ENCODE data around the gene OSBPL2. TPM values are rescaled to one million over a fixed set of nuclear protein-coding genes. Genes with fewer than 3 reads are reported as not detected.

OSBPL2 gene
- polyA plus RNA-seq, 1 donor = 33.0 TPM

DNA sequence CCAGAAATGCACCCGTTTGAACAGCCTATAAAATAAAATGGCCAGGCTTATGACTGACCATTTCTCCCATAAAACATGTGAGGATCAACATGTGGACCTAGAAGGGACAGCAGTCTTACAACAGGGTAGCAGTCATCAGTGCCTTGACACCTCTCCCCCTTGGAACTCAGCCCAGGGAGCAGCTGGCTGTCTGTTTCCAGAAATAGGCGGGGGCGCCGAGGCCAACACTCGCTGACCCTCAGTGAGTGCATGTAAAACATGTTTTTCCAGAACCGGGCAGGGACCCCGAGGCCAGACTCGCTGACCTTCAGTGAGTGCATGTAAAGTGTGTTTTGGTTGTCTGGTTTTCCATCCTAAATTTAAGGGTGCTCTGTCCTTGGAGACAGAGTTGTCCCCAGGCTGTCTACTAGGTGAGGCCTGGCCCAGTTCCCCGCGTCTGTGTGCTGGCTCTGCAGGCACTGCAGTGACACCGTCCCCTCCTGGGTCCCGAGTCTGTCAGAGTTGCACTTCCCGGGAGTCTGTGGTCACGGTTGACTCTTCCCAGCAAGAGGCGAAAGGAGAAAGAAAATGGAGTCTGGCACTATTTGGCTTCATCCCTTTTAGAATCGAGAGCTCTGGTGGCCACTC, 44.7 kb downstream of the OSBPL2 start:
- DNase-seq (ENCODE audit: low read depth) = no peak

DNA sequence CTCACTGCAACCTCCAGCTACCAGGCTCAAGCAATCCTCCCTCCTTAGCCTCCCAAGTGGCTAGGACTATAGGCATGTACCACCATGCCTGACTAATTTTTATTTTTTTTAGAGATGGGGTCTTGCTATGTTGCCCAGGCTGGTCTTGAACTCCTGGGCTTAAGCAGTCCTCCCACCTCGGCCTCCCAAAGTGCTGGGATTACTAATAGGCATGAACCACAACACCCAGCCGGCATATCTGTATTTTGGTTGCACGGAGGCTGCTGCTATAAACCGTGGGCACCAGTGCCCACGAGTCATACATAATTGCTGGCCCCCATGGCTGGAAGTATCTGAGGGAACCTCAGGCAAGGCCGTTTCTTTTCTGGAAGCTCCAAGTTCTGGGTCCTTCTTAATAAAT, 46.1 kb downstream of the OSBPL2 start:
- no peak for DNase-seq (ENCODE audit: low read depth)

DNA sequence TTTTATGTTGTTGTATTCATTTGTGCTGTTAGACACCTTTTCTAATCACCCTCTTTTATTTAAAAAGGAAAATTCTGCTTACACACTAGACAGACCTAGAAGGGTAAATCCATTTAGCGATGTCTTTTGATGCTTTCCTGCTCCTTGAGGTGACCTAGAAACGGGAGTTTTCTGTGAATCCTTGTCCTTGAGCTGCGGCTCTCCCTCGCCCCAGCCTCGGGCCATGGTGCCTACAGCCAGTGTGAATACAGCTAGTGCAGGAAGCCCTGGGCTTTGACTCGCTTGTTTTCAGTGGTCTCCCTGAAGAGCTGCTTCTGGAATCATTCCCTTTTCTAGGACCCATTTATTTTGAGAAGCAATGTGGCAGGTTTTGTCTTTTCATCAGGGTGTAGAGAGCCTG, 46.8 kb downstream of the OSBPL2 start:
- DNase-seq (ENCODE audit: low read depth) = no peak

DNA sequence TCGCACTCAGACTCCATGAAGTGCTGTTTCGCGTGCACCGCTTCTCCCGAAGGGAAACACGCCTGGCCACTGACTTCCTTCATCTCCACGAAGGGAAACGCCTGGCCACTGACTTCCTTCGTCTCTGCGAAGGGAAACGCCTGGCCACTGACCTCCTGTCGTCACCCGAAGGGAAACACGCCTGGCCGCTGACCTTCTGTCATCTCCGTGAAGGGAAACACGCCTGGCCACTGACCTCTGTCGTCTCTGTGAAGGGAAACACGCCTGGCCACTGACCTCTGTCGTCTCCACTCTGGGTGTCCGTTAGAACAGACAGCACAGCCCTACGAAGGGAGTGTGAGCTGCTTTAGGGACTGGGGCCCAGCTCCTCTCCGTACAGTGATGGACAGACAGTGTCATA, 47.4 kb downstream of the OSBPL2 start:
- no peak for DNase-seq (ENCODE audit: low read depth)

DNA sequence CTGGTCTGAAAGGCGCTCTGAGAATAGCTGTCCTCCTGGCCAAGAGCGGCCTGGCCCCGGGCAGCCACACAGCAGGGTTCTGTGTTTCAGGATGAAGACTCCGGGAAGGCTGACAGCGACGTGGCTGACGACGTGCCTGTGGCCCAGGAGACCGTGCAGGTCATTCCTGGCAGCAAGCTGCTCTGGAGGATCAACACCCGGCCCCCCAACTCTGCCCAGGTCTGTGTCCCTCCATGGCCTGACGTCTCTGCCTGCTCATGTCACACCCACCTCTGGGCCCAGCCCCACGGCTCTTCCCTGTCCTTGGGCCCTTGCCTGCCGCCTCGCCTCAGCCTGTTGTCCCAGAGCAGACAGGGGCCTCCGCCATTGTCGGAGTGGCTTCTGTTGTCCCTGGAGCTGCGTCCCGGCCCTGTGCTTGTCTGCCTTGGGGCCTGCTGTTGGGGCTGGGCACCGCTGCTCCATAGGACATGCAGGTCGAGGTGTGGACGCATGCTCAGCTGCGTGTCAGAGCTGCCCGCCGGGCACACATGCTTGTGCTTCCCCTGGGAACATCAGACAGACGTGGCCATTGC, 48.3 kb downstream of the OSBPL2 start:
- no peak for DNase-seq (ENCODE audit: low read depth)

DNA sequence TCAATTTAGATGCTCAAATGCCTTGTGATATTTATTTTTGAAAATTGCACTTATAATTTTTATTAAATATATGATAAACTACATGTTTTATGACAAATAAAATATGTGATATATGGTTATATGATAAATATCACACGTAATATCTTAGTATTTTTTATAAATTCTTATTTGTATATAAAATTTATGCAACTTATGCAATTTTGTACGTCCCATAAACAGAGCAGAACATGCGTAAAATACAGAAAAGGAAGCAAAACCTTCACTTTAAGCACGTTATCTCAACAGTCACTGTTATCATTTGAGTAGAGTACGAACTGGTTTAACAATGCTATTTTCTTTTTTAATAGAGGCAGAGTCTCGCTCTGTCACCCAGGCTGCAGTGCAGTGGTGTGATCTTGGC, 48.8 kb downstream of the OSBPL2 start:
- no peak for DNase-seq (ENCODE audit: low read depth)

DNA sequence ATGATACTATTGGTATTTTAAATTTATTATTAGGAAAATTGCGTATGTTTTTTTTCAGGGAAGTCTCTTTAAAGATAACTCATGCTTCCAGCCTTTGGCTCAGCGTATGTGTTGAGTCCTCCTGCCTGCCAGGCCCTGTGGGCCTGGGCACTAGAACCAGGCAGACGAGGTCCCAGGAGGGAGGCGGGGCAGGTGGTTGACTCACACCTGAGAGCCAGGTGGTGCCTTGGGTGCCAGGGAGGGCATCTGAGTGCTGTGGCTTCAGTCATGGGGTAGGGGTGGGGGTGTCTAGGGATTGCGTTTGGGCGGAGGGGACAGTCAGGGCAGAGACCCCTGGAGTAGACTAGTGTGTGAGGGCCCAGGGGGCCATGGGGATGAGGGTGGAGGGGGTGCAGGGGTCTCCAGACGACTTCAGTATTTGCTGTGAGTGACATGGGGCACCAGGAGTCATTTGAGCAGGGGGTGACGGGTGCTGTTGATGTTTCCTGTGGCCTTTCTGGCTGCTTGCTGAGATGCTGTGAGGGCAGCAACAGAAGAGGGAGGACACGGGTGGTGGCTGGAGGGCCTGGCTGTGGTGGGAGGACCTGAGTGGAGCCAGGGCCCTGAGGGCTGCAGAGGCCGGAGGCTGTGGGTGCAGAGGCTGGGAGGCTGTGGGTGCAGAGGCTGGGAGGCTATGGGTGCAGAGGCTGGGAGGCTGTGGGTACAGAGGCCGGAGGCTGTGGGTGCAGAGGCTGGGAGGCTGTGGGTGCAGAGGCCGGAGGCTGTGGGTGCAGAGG, 49.6 kb downstream of the OSBPL2 start:
- DNase-seq (ENCODE audit: low read depth) = no peak

DNA sequence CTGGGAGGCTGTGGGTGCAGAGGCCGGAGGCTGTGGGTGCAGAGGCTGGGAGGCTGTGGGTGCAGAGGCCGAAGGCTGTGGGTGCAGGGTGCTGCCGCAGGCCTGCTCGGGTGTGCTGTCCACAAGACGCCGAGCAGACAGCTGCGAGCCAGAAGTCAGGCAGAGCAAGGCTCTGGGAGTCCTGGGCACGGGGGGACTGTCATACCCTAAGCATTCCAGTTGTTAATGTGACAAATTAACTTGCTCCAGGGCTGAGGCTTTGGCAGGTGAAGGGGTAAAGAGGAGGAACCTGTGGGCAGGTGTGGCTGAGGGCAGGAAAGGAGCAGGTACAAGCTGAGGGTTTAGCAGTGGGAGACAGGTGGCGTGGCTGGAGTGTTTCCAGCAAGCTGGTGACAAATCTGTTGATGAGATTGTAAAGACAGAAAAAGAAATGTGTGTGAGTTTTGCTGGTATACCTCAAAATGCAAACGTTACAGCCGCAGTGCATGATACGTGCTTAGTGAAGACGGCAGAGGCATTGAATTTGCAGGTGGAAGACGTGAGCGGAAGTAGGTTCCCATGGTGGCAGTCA, 50.3 kb downstream of the OSBPL2 start:
- no peak for DNase-seq (ENCODE audit: low read depth)

DNA sequence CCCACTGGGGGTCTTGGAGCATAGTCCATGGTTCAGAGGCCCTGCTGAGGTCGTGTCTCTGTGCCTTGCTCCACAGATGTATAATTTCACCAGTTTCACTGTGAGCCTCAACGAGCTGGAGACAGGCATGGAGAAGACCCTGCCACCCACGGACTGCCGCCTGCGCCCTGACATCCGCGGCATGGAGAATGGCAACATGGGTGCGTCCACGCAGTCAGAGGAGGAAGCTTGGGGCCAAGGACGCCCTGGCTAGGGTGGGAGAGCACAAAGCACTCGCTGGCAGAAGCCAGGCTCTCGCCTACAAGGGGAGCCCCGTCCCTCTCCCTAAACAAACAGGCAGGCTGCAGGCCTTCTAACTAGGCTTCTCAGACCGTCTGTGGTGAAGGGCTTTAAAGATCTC, 50.8 kb downstream of the OSBPL2 start:
- no peak for DNase-seq (ENCODE audit: low read depth)

DNA sequence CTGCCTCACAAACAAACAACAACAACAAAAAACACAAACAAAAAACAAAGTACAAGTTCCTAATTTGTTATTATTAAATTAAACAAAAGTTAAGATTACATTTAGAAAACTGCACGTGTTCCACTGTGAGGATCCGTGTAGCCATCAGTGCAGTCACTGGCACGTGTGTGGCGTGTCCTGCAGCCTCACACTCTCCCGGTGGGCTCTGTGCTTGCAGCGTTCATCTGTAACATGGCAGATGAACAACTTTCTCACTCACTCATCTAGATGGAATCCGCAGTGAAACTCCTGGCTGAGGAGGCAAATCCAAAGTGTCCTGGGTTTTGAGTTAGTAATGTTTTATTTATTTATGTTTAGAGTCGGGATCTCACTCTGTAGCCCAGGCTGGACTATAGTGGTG, 51.6 kb downstream of the OSBPL2 start:
- no peak for DNase-seq (ENCODE audit: low read depth)

DNA sequence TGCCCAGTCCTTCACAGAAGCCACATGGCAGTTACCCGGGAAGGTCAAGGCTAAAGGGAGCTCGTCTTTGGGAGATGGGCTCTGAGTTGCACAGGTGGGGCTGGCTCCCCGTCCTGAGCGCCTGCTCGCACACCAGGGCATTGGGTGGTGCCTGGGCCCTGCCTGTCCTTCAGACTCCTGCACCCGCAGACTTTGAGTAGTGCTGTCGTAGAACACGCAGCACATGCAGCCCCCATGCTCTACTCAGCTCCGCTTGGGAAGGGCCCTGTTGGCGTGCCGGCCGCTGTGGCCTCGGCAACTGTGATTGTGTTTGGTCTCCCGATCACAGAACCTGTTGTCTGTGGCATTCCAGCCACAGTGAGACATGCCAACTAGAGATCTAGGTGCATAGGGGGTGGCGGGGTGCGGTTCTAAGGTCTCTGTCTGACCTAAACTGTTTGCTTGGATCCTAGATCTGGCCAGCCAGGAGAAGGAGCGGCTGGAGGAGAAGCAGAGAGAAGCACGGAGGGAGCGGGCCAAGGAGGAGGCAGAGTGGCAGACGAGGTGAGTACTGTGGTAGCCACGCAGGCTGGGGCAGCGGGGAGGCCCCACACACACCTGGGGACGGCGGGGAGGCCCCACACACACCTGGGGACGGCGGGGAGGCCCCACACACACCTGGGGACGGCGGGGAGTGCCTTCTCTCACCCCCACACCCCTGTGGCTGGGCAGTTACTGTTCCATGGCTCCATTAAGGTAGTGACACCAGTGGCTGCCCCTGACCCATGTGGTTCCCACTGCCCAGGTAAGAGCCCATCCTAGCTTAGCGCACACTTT, 53.1 kb downstream of the OSBPL2 start:
- no peak for DNase-seq (ENCODE audit: low read depth)

DNA sequence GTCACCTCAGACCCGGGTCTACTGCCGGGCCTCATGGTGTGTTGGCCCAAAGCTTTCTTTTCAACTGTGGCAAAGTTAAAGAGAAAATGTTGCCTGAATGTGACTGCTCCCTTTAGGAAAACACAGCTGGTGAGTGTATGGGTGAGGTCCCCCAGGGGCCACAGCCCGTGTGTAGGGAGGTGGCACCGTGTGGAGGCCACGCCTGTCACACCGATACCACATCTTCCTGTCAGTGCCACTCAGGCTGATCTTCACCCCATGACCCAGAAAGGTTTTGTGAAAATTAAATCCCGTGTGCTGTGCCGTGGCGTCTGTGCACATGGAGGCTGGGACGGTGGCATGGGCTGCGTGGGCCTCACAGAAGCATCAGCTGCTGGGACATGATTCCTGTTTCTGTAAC, 53.8 kb downstream of the OSBPL2 start:
- no peak for DNase-seq (ENCODE audit: low read depth)

DNA sequence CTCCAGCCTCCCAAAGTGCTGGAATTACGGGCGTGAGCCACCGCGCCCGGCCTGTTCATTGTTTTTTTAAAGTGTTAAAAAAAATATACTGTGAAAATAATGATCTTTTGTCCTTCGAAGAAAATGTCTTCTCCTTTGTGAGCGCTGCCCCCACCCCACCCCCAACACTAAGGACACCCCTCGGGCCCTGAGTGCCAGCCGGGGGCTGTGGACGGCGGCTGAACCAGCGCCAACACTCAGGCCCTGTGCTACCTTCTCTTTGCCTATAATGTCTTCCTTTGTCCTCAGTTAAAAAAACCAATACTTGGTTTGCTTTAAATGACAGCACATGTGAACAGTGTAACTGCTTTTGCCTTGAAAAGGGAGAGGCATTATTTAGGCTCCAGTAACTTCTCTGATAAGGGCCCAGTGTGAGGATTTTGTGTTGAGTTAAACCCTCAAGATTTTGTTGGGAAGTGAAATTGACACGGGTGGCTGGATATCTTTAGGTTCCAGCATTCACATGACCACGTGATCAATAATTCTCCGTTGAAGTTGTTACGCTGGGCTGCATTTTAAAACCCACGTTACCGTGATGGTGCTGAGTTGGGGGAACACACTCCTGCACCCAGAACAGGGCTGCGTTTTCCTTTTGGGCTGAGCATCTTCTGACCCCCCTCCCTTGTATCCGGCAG, 54.9 kb downstream of the OSBPL2 start:
- no peak for DNase-seq (ENCODE audit: low read depth)

DNA sequence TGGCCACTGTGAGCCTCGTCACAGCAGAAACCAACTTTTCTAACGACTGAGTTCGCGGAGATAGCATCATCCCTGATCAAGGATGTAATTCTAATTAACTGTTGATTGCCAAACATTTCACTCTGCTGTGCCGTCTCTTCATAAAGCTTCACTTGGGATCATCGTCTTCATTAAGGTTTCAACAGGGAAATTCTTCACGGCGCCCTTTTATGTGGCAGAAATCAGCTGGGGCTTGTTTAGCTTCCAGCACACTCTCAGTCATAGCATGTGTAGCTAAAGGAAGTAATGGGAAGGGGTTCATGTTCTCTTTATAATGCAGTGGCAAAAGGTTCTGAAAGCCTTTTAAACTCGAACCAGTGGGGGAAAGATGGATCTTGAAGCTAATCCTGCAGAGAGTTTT, 55.6 kb downstream of the OSBPL2 start:
- DNase-seq (ENCODE audit: low read depth) = no peak

DNA sequence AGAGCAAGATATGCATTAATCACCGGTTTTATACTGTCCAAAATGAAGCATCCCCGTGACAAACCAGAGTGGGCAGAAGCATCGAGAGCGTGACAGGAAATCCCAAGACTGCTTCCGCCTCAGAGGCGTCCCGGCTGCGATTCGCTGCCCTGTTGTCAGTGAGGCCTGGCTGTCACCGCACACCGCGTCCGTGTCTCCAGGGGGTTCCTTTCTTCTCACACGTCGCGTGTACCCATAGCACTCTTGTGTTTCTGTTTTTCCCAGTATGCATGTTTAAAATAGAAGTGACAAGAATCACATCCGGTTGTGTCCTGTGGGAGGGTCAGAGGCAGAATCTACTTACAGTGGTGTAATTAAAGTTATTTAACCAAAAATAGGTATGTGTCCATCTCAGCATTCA, 56.2 kb downstream of the OSBPL2 start:
- no peak for DNase-seq (ENCODE audit: low read depth)

DNA sequence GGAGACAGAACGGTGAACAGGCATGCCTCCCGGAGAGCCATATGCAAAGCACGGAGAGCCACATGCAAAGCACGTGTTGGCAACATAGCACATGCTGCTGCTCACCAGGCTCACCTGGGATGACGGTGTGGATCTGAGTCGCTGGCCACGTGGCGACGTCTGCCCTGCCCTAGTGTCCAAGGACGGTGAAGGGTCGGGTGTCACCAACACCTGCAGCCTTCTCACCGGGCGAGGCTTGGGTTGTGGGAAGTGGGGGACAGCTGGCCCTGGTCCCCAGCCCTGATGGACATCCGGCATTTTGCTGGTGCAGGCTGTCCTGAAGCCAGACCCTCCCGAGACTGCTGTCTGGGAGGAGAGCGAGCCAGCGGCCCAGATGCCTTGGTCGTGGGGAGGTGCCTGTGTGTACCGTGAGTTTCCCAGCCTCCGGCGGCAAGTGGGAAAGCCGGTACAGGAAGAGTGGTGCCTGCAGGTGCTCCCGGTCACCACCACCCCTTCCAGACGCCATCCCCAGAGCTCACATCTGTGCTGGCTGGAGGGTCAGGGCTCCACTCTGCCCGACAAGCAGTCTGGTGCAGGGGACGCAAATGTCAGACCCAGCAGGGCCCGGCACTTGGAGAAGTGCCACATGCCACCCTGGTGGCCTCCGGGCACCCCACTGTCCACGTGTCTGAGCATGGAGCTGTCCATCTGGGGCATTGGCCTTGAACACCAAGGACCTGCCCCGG, 58.6 kb downstream of the OSBPL2 start:
- DNase-seq (ENCODE audit: low read depth) = no peak

DNA sequence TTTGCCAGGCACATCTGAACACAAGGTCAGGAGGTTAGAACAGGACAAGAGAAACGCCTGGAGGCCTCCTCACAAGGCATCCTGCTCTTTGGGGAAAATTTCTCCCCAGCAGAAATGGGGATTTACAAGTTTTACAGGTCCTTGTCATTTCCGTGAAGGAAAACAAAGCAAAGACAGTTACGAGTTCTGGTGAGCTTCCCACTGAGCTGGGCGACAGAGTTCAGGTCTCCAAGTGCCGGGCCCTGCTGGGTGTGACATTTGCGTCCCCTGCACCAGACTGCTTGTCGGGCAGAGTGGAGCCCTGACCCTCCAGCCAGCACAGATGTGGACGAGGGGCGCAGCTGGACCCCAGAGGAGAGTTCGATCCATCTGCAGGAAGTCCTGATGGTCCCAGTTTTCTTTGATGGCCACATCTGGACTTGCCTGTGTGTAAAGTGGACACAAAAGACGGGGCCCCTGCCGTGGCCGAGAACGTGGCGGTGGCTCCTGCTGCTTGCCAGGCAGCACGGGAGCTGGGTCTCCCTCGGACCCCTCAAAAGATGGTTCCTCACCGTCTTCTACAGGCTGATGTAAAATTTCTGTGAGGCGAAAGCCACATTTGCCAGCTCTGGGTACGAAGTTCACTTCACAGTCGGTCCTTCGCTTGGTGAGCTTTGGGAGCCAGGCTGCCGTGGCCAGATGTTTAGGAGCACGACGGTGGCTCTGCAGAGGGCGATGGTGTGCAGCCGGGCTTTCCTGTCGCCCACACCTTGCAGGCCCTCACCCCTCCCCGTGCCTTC, 59.3 kb downstream of the OSBPL2 start:
- no peak for DNase-seq (ENCODE audit: low read depth)

DNA sequence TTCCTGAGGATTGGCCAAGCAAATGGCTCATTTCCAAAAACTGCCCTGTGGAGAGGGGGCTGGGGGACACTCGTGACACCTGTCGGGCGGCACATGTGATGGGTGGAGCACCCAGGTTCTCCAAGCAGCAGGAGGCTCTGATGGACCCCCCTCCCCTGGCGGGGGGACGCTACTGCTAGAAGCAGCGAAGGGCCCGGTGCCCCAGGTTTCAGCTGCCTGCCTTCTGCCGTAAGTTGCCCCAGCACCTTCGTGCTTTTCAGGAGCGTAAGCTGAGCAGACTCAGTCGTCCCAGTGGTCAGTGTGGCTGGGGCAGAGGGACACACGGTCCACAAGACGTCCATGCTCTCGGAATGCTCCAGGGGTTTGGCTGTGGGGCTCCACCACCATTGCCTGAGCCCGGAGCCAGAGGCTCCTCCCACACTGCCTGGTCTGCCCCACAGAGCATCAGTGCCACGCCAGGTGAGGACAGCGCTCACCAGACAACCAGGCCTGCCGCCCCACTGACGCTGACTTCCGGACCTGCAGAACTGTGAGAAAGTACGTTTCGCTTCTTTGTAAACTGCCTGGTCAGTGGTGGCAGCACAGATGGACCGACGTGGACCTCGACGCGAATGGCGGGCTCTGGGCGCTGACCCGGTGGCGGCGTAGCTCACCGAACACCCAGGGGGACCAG, 60.4 kb downstream of the OSBPL2 start:
- no peak for DNase-seq (ENCODE audit: low read depth)

DNA sequence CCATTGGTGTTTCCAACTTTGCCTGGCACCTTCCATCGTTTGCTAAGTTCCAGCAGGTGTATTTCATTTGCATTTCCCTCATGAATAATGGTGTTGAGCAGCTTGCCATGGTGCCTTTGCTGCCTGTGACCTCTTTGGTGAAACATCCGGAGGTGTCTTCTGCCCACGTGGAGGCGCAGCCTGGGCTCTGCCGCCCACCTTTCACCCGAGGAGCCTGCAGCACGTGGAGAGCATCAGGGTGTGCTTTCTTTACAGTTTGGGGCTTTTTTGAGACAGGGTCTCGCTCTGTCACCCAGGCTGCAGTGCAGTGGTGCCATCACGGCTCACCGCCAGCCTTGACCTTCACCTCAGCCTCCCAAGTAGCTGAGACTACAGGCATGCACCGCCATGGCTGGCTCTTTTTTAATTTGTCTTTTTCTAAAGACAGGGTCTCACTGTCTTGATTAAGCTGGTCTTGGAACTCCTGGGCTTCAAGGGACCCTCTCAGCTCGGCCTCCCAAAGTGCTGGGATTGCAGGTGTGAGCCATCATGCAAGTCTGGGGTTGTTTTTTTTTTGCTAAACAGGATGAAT, 61.4 kb downstream of the OSBPL2 start:
- no peak for DNase-seq (ENCODE audit: low read depth)
